Raji (cell line): Measurements from ENCODE around the gene HRG.

ENCODE experiments used
- POLR2A ChIP-seq: IDR thresholded peaks from 2 replicates; pipeline ENCODE4 v1.6.1; 2011; ENCODE audit warnings: low read depth, low read length, control low read depth; ENCODE audit not compliant: insufficient read depth

Gene HRG

DNA sequence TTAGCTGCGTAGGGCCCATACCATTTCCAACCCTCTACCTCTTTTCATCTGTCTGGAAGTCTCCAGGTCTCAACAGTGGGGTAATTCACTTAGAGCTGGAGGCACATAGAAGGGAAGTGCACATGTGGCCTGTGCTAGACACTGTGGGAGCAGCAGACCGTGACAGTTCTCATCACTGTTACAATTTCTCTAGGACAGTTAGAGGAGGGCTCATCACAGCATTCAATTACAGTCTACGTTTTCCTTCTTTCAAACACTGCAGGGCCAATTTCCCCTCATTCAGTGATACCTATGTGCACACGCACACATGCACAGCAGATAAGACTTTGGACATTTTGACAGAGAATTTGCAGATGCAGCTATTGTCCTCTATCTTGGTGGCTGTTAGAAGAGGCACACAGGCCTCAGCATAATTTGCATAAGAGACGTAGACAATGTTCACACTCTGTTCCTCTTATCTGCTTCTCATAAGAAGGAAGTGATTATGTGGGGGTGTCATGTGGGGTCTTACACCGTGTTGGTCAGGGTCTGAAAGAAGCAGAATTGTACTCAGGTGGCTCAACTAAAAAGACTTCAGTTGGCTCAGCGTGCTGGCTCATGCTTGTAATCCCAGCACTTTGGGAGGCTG is 12.6 kb upstream of the HRG start:
- peak; percentile 29; the same call in 1 of the 2 replicates for TF ChIP-seq POLR2A

DNA sequence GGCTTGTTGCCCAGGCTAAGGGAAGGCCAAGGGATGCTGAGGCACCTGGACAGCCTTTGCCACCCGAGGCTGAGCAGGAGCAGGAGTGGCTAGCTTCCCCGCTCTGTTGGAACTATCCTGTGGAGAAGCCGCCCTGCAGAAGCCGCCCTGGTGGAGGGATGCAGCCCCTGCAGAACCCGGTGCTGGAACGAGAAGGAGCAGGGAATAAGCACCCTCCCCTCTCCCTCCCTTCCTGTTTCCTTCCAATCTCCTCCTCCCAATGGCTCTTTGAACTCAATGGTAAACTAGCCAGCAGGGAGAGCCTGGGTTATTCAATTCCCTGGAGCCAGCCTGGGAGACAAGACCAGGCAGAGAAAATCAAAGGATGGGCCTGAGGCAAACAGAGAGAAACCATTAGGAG is 11.8 kb upstream of the HRG start:
- TF ChIP-seq POLR2A = no peak

- TF ChIP-seq POLR2A = no peak
Measured at GRCh38 chr3:186663361-186664118, 2.3 kb upstream of the HRG start.

GRCh38 chr3:186664119-186664495 is 1.7 kb upstream of the HRG start:
- TF ChIP-seq POLR2A = no peak

GRCh38 chr3:186664506-186664905 is 1.3 kb upstream of the HRG start:
- no peak for TF ChIP-seq POLR2A

DNA sequence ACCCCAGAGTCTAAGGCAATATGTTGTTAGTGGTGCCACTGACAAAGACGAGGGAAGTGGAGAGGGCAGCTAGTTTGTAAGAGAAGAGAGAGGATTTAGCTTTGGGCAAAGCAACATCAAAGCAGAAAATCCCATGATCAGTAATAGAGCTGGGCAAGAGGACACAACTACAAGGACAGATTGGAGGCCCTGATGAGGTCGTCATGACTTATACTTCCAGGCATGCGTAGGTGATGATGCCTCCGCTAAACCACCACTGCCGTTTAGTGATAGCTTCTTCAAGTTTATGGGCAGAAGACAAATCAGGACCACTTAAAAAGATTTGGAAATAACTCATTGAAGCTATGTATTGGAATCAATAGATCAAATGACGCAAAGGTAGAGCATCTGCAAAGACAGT is 2.6 kb downstream of the HRG start:
- TF ChIP-seq POLR2A = no peak

DNA sequence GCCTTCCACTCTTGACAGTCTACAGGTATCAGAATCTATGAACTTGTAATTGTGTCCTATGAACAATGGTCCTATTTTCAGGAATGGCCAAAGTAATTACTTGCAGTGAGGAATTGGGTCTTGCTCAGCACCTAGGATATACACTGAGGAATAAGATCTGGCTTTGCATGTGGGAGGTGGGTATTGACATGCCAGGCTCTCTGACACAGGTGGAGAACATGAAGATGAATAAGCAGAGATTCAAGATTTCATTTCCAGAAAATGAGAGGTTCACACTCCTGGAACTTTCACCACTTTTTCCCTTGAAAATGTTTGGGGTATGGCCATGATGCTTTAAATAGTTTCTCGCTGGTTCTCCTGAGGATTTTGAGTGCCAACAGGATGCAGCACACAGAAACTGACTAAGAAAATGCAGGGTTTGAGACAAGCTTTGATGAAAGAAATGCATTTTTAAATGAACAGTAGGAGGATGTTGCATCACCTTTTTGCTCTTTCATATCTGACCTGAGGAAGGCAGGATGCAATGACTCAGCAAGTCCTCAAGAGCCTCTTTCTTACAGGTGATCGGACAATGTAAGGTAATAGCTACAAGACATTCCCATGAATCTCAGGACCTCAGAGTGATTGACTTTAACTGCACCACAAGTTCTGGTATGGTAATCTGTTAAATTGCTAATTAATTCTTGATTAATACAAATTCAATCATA is 3.7 kb downstream of the HRG start:
- TF ChIP-seq POLR2A = no peak

- TF ChIP-seq POLR2A = no peak
Measured at GRCh38 chr3:186670155-186670554, 4.3 kb downstream of the HRG start.

- no peak for TF ChIP-seq POLR2A
Measured at GRCh38 chr3:186671051-186671450, 5.2 kb downstream of the HRG start.

DNA sequence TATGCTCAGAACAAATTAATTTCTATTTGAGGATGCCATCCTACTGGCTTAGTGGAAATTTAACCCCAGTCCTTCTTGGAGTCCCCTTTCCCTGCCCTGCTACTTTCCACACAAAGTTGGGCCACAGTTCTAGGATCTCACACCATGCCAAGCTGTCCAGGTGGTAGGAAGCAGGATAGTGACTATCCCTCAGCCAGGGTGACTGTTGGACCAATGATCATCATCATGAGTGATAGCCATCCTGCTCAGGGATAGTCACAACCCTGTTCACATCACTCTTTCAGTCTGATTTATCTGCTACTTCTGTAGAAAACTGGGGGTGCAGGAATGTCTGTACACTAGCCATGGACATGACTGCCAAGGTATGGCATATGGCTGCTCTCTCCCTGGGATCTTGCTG is 12.8 kb downstream of the HRG start:
- no peak for TF ChIP-seq POLR2A

DNA sequence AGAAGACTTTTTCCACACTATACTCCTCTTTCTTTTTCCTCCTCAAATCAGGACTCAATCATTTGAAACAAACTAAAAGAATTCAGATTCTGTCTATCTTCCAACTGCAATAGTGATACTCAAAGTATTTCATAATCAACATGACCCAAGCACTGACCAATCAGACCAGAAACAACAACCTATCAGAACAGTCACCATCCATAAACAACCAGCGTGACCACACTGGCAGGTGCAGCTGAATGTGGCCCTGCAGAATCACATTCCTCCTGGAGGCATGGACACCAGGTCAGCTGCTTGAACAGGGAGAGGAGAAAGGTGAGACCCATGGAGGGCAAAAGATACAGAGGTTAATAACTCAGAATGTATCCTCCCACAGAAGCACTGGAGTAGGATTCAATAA is 13.3 kb downstream of the HRG start:
- no peak for TF ChIP-seq POLR2A

DNA sequence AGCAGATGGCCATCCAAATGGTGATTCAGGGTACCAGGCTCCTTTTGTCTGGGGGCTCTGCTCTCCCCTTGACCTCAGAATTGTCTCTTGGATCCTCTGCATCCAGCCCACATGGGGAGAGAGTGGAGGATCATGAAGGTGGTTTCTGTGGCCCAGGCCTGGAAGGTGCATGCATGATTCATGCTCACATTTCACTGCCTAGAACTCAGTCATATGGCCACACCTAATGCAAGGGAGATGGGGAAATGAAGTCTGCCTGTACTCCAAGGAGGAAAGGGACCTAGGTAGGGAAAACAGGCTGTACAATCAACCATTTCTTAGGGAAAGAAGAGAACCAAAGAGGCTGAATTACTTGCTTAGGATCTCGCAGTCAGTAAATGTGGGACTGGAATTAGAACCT is 15.1 kb downstream of the HRG start:
- TF ChIP-seq POLR2A = no peak

GRCh38 chr3:186682812-186683211 is 17.0 kb downstream of the HRG start:
- TF ChIP-seq POLR2A = no peak

DNA sequence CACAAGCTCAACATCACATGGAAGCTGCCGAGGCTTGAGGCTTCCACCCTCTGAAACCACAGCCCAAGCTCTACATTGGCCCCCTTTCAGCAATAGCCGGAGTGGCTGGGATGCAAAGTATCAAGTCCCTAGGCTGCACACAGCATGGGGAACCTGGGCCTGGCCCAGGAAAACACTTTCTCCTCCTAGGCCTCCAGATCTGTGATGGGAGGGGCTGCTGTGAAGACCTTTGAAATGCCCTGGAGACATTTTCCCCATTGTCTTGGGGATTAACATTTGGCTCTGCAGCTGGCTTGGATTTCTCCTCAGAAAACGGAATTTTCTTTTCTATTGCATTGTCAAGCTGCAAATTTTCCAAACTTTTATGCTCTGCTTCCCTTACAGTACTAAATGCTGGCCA is 18.2 kb downstream of the HRG start:
- no peak for TF ChIP-seq POLR2A

DNA sequence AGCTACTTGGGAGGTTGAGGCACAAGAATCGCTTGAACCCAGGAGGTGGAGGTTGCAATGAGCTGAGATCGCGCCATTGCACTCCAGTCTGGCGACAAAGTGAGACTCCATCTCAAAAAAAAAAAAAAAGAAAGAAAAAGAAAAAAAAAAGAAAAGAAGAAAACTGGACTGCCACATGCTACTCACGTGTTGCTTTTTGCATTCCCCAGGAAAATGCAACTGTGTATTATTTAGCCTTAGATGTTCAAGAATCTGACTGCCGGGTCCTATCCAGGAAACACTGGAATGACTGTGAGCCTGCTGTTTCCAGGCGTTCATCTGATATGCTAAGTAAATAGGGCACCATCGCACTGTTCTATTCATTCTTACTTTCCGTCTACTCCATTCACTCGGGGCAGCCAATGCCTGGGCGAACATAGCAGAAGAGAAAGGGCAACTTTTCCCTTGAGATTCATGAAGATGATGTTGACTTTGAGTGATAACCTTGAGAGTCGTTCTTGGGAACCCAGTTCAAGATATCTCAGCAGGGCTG is 21.4 kb downstream of the HRG start:
- TF ChIP-seq POLR2A = no peak

DNA sequence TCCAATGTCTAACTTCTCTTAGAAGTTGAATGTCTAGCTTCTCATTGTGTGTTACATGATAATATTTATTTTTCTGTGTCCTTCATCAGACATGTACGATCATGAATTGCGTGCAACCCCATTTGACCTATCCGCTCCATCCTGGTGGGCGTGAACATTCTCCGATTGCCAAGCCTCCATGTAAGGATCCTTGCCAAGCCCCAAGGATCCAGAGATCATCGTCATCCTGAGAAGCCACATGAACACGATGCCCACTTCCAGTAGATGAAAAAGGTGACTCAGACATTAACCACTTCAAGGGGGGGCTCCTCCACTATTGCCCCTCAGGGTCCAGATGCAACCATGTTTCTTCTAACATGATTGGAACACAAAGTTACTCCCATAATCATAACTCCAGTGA is 25.9 kb downstream of the HRG start:
- no peak for TF ChIP-seq POLR2A
